Keratinocyte (primary cell): ENCODE results near the gene DELE1. TPM values are rescaled to one million over a fixed set of nuclear protein-coding genes. Genes with fewer than 3 reads are reported as not detected.

Source experiments
- DNase-seq: peaks from one replicate; pipeline ENCODE4 v3.0.0-alpha.2; 2011; ENCODE audit warnings: low read depth, missing footprints, low spot score
- FAIRE-seq: peaks from 2 replicates; lab custom pipeline; 2011; peaks lifted over from hg19 to GRCh38; lab: Jason Lieb, UNC
- H2AFZ ChIP-seq: 2 replicates; pipeline ENCODE4 v1.6.0; 2012; ENCODE audit warnings: low read length, control low read depth, inconsistent platforms; ENCODE audit not compliant: control insufficient read depth
- H3K27ac ChIP-seq: 2 replicates; pipeline ENCODE4 v1.5.1; 2011; ENCODE audit warnings: low read length; ENCODE audit not compliant: control insufficient read depth, insufficient read depth
- H3K27me3 ChIP-seq: 3 replicates; pipeline ENCODE4 v1.6.0; 2011; ENCODE audit warnings: low read length; ENCODE audit not compliant: control insufficient read depth, insufficient read depth; ENCODE audit errors: extremely low read depth
- H3K36me3 ChIP-seq, 2 experiments: 2 replicates in 1 of 2; 3 replicates in 1 of 2; pipeline ENCODE4 v1.5.1; 2011; ENCODE audit warnings: low read length in 2 of 2, mild to moderate bottlenecking in 1 of 2; ENCODE audit not compliant: control insufficient read depth in 2 of 2, insufficient read depth in 2 of 2; ENCODE audit errors: extremely low read depth in 1 of 2
- H3K4me1 ChIP-seq: 3 replicates; pipeline ENCODE4 v1.5.1; 2011; ENCODE audit warnings: low read length; ENCODE audit not compliant: control insufficient read depth, insufficient read depth; ENCODE audit errors: extremely low read depth
- H3K4me2 ChIP-seq: 3 replicates; pipeline ENCODE4 v1.6.0; 2011; ENCODE audit warnings: low read depth, low read length; ENCODE audit not compliant: control insufficient read depth, insufficient read depth; ENCODE audit errors: extremely low read depth
- H3K4me3 ChIP-seq, 3 experiments: fragments of 200-600 bp in 1 of 3; sonication (generic) in 1 of 3; 2 replicates in 2 of 3; 3 replicates in 1 of 3; pipeline ENCODE4 v1.5.1; 2011 to 2016; ENCODE audit warnings: low read length in 3 of 3, mild to moderate bottlenecking in 3 of 3, control low read depth in 2 of 3, inconsistent platforms in 1 of 3, low read depth in 1 of 3, mixed read lengths in 1 of 3, mixed run types in 1 of 3, moderate library complexity in 1 of 3; ENCODE audit not compliant: control insufficient read depth in 2 of 3, insufficient read depth in 2 of 3; ENCODE audit errors: extremely low read depth in 1 of 3
- H3K79me2 ChIP-seq: 2 replicates; pipeline ENCODE4 v1.6.0; 2012; ENCODE audit warnings: low read length; ENCODE audit not compliant: control insufficient read depth, insufficient read depth
- H3K9ac ChIP-seq: 3 replicates; pipeline ENCODE4 v1.6.0; 2011; ENCODE audit warnings: low read length; ENCODE audit not compliant: control insufficient read depth, insufficient read depth; ENCODE audit errors: extremely low read depth
- H3K9me1 ChIP-seq: 3 replicates; pipeline ENCODE4 v1.6.0; 2011; ENCODE audit warnings: low read length; ENCODE audit not compliant: control insufficient read depth, insufficient read depth; ENCODE audit errors: extremely low read depth
- H3K9me3 ChIP-seq: 2 replicates; pipeline ENCODE4 v1.5.1; 2012; ENCODE audit warnings: low read depth, low read length; ENCODE audit not compliant: control insufficient read depth
- H4K20me1 ChIP-seq: 3 replicates; pipeline ENCODE4 v1.6.0; 2011; ENCODE audit warnings: low read length; ENCODE audit not compliant: control insufficient read depth, insufficient read depth; ENCODE audit errors: extremely low read depth
- EZH2 ChIP-seq: IDR thresholded peaks from one replicate; pipeline ENCODE4 v1.6.1; 2012; ENCODE audit warnings: inconsistent platforms, mild to moderate bottlenecking, low read length, moderate library complexity
- dilution Hi-C: fragments of 300-500 bp; cut with MboI; formaldehyde crosslinking; loops from one replicate; pipeline ENCODE4 v1.7.0; 2020; ENCODE audit warnings: low sequenced_read_pairs; ENCODE audit not compliant: extremely low pct_ligation_motif_present
- polyA plus RNA-seq, 5 experiments: library from polyadenylated mRNA; depleted of rRNA in 3 of 5; stranded (reverse) in 3 of 5; stranded (forward) in 1 of 5; unstranded in 1 of 5; fragments of >200 nt; gene quantifications; 1 replicate in 1 of 5; 2 replicates in 3 of 5; 3 replicates in 1 of 5; pipeline versions ENCODE4 v1.2.1 to v1.2.3, GENCODE V29; 2011 to 2012; ENCODE audit warnings: missing spikeins in 2 of 5, low read depth in 1 of 5, low replicate concordance in 1 of 5
- TF ChIP-seq, protein P1 (sequence below), 3 experiments: IDR thresholded peaks in 1 of 3; conservative IDR thresholded peaks in 1 of 3; optimal IDR thresholded peaks in 1 of 3; 2 replicates in 2 of 3; 3 replicates in 1 of 3; pipeline versions ENCODE3 to v1.5.1; 2011; ENCODE audit warnings: low read length in 3 of 3, mild to moderate bottlenecking in 3 of 3, moderate library complexity in 2 of 3, control low read depth in 1 of 3, inconsistent platforms in 1 of 3; ENCODE audit not compliant: insufficient read depth in 2 of 3; ENCODE audit errors: extremely low read depth in 1 of 3

The DELE1 gene
- polyA plus RNA-seq, 1 donor (not counting 4 experiments of a cell fraction or from before 2014, with no cell fraction given), result 37.5 TPM

DNA sequence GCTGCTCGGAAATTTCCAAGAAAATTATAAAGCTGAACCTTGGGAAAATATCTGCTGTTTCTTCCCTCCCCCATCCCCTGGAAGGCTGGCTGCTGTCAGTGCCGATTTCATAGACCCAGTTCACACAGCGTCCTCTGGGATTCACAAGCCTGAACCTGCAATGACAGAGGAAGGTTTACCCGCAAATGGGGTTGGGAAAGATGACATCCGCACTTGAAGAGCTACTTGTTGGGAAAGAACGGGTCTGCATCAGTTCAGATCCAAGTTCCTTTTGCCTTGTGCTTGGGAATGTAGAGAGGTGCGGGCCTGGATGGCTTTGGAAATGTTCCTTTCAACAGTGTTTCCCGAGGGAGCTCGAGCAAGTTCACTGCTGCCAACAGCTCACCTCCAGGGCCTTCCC is 20.4 kb downstream of the DELE1 start:
- no peak overlapping the region for H3K4me3 ChIP-seq
- dilution Hi-C loops, result no loop called here
- DNase-seq (no peak), FAIRE-seq (peak; percentile 88)
- no peaks in the 10 kb centered on the region for H3K79me2 ChIP-seq
- H3K4me1 ChIP-seq, result peaks cover 29% of the 10 kb centered on the region
- H3K27me3 ChIP-seq, result no peaks in the 10 kb centered on the region
- H3K4me2 ChIP-seq, result peak overlapping the region; percentile 17
- H3K9ac ChIP-seq, result no peak overlapping the region
- H3K27ac ChIP-seq, result no peak overlapping the region
- H3K9me1 ChIP-seq, result no peaks in the 10 kb centered on the region
- TF ChIP-seq, protein P1, sequence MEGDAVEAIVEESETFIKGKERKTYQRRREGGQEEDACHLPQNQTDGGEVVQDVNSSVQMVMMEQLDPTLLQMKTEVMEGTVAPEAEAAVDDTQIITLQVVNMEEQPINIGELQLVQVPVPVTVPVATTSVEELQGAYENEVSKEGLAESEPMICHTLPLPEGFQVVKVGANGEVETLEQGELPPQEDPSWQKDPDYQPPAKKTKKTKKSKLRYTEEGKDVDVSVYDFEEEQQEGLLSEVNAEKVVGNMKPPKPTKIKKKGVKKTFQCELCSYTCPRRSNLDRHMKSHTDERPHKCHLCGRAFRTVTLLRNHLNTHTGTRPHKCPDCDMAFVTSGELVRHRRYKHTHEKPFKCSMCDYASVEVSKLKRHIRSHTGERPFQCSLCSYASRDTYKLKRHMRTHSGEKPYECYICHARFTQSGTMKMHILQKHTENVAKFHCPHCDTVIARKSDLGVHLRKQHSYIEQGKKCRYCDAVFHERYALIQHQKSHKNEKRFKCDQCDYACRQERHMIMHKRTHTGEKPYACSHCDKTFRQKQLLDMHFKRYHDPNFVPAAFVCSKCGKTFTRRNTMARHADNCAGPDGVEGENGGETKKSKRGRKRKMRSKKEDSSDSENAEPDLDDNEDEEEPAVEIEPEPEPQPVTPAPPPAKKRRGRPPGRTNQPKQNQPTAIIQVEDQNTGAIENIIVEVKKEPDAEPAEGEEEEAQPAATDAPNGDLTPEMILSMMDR (optimal IDR thresholded peaks at IDR 0.05 in 1 of 3, IDR thresholded peaks at IDR 0.05 in 1 of 3, conservative IDR thresholded peaks at IDR 0.05 in 1 of 3; ENCODE audit: extremely low read depth in 1 of 3, insufficient read depth in 2 of 3, low read length in 3 of 3), result no peak
- TF ChIP-seq EZH2, result no peak
- H4K20me1 ChIP-seq, result no peaks in the 10 kb centered on the region
- H3K9me3 ChIP-seq, result no peaks in the 10 kb centered on the region
- H2AFZ ChIP-seq, result no peak overlapping the region
- H3K36me3 ChIP-seq, result peaks cover 3 to 7% of the 10 kb centered on the region in 2 experiments

DNA sequence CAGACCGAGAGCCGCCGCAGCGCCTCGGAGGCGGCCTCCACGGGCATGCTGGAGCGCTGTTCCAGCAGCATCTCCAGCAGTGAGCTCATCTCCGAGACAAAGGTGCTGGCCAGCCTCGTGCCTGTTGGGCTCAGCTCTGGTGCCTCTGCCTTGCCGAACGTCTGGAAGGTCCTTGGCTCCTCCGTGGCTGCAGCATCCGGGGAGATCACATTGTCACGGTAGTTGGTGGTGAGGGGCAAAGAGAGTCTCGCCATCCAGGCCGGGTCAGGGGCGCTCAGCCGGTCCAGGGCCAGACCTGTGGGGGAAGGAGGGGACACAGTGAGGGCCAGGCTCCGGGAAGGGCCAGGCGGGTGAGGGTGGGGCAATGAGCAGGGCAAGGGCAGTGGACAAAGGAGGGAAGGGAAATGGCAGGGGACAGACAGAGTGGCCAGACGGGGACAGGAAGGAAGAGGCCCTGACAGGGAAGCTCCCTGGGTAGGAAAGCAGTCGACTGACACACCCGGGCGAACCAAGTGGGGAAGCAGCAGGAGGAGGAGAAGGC is 21.9 kb downstream of the DELE1 start:
- no peak for DNase-seq
- Histone ChIP-seq H3K36me3 (no peaks in the 10 kb centered on the region), H3K4me1 (peaks cover 29% of the 10 kb centered on the region), H3K9me1 (no peaks in the 10 kb centered on the region), H2AFZ (no peak overlapping the region), H3K4me3 (no peak overlapping the region), H3K79me2 (no peaks in the 10 kb centered on the region), H3K27me3 (no peaks in the 10 kb centered on the region), H4K20me1 (no peaks in the 10 kb centered on the region), H3K4me2 (no peak overlapping the region), H3K9ac (no peak overlapping the region), H3K27ac (no peak overlapping the region), H3K9me3 (no peaks in the 10 kb centered on the region)
- FAIRE-seq, result no peak
- dilution Hi-C loops, result no loop called here
- TF ChIP-seq EZH2, result no peak
- TF ChIP-seq, protein P1 (optimal IDR thresholded peaks at IDR 0.05 in 1 of 3, IDR thresholded peaks at IDR 0.05 in 1 of 3, conservative IDR thresholded peaks at IDR 0.05 in 1 of 3; ENCODE audit: extremely low read depth in 1 of 3, insufficient read depth in 2 of 3, low read length in 3 of 3), result no peak
